ENCODE measurements around the gene RAD51B.

RAD51B gene

GRCh38 chr14:68669603-68670358, 850.2 kb downstream of the RAD51B start:
- DNase-seq = no peak

- no peak for DNase-seq
Measured at GRCh38 chr14:68670359-68670715, 850.8 kb downstream of the RAD51B start.

- no peak for DNase-seq
Measured at GRCh38 chr14:68671909-68672308, 852.3 kb downstream of the RAD51B start.

GRCh38 chr14:68672609-68673285, 853.2 kb downstream of the RAD51B start:
- DNase-seq = no peak

- no peak for DNase-seq
Measured at GRCh38 chr14:68673464-68673863, 853.9 kb downstream of the RAD51B start.

GRCh38 chr14:68674538-68675232, 855.1 kb downstream of the RAD51B start:
- DNase-seq = no peak

GRCh38 chr14:68675233-68675577, 855.6 kb downstream of the RAD51B start:
- no peak for DNase-seq

- no peak for DNase-seq
Measured at GRCh38 chr14:68676511-68676943, 856.9 kb downstream of the RAD51B start.

GRCh38 chr14:68677476-68677875, 857.9 kb downstream of the RAD51B start:
- DNase-seq = no peak

- DNase-seq = no peak
Measured at GRCh38 chr14:68677901-68678300, 858.3 kb downstream of the RAD51B start.

- no peak for DNase-seq
Measured at GRCh38 chr14:68678471-68678870, 858.9 kb downstream of the RAD51B start.

GRCh38 chr14:68679301-68679700, 859.7 kb downstream of the RAD51B start:
- DNase-seq = no peak

GRCh38 chr14:68679746-68680467, 860.3 kb downstream of the RAD51B start:
- DNase-seq = no peak

GRCh38 chr14:68680541-68681051, 861.0 kb downstream of the RAD51B start:
- no peak for DNase-seq

- no peak for DNase-seq
Measured at GRCh38 chr14:68681256-68682011, 861.9 kb downstream of the RAD51B start.

GRCh38 chr14:68682166-68683103, 862.9 kb downstream of the RAD51B start:
- DNase-seq = peak; percentile 53

GRCh38 chr14:68683326-68683725, 863.7 kb downstream of the RAD51B start:
- DNase-seq = no peak

- no peak for DNase-seq
Measured at GRCh38 chr14:68684466-68685418, 865.2 kb downstream of the RAD51B start.

- DNase-seq = no peak
Measured at GRCh38 chr14:68685419-68686204, 866.0 kb downstream of the RAD51B start.

Data from OCI-M1 (cell line).